Adrenal gland (tissue), 12 donors: ENCODE measurements around the gene AACS. TPM values are rescaled to one million over a fixed set of nuclear protein-coding genes. Genes with fewer than 3 reads are reported as not detected.
"Not testable (repeated sequence)": the region's sequence is repeated elsewhere in the genome, so short reads cannot be mapped to it uniquely, and the experiment has no call there.

Source experiments
- DNase-seq, 7 donors: peaks; one replicate each; pipeline ENCODE4 v3.0.0-alpha.2; 2019 to 2020
- H3K27ac ChIP-seq, 5 donors: fragments of 200-600 bp; sonication (generic) in 4 of 5; 1 replicate in 3 of 5; 2 replicates in 2 of 5; pipeline versions ENCODE4 v1.5.1 to v1.8.0; 2016 to 2020; ENCODE audit warnings: mild to moderate bottlenecking in 1 of 5
- H3K27me3 ChIP-seq: fragments of 200-600 bp; 2 replicates; pipeline ENCODE4 v1.8.0; 2021
- H3K36me3 ChIP-seq, 2 donors: fragments of 200-600 bp; replicated peaks in 1 of 2; 1 replicate in 1 of 2; 2 replicates in 1 of 2; pipeline versions ENCODE4 v1.5.1 to v1.8.0; 2018 to 2022
- H3K4me1 ChIP-seq, 2 donors: fragments of 200-600 bp; replicated peaks in 1 of 2; 1 replicate in 1 of 2; 2 replicates in 1 of 2; pipeline versions ENCODE4 v1.5.1 to v1.8.0; 2018 to 2021
- H3K4me3 ChIP-seq, 4 donors: fragments of 200-600 bp; sonication (generic) in 3 of 4; one replicate each; pipeline ENCODE4 v1.5.1; 2016 to 2018
- H3K9me3 ChIP-seq, 3 donors: fragments of 200-600 bp; sonication (generic) in 1 of 3; replicated peaks in 1 of 3; 1 replicate in 2 of 3; 2 replicates in 1 of 3; pipeline versions ENCODE4 v1.5.1 to v1.8.0; 2016 to 2021
- CTCF ChIP-seq, 6 experiments: fragments of 450-650 bp in 4 of 6; fragments of 200-600 bp in 2 of 6; sonication (generic) in 1 of 6; IDR thresholded peaks; 1 replicate in 5 of 6; 2 replicates in 1 of 6; pipeline versions ENCODE4 v1.5.1 to v1.8.0; 2016 to 2021; ENCODE audit warnings: antibody characterized with exemption in 6 of 6, mild to moderate bottlenecking in 2 of 6, moderate library complexity in 1 of 6
- POLR2A ChIP-seq, 2 donors: fragments of 450-650 bp; IDR thresholded peaks; one replicate each; pipeline ENCODE4 v1.6.1; 2017; ENCODE audit warnings: antibody characterized with exemption in 2 of 2, mild to moderate bottlenecking in 2 of 2, moderate library complexity in 1 of 2
- WGBS, 4 donors: extraction: QIAGEN DNeasy Blood & Tissue Kit in 2 of 4; methylation state at CpG; one replicate each; pipeline versions ENCODE4 v1.1.5 to v1.1.7; 2013 to 2017; 5-methylcytosine and 5-hydroxymethylcytosine counted together
- intact Hi-C, 2 donors: fragments of 100-400 bp; cut with DNase I; formaldehyde crosslinking; loops; one replicate each; pipeline versions ENCODE4 v1.14.1 to v1.15.0; 2022 to 2023
- polyA plus RNA-seq, 3 donors: library from polyadenylated mRNA; stranded (reverse); fragments of 200-250 nt in 2 of 3; fragments of 350-450 nt in 1 of 3; fragmentation: Illumina TruSeq in 1 of 3; extraction: RNeasy Lipid Tissue Mini Kit (QIAGEN cat#74804) in 1 of 3; gene quantifications; one replicate each; pipeline ENCODE4 v1.2.3, GENCODE V29; 2013 to 2014
- total RNA-seq, 9 donors: library from RNA; depleted of rRNA in 4 of 9; stranded (reverse); fragments of >200 nt in 4 of 9; fragments of 120-200 nt in 1 of 9; fragmentation: NEBNext Ultra II Directional in 1 of 9; extraction: Animal tissue kit (Norgen Biotek cat#: 25700) in 1 of 9; gene quantifications; one replicate each; pipeline versions ENCODE4 v1.1.0 to v1.2.4, GENCODE V29; 2013 to 2023
- donor health status: healthy with polysubstance abuse.
- donor health status: Bipolar disorder and iron deficiency.
- donor health status: DM: yes; HTN: yes; CAD: no.
- donor health status: DM: no; HTN: no; CAD: no.
- donor health status: DM: no; HTN: no; CAD: no.
- donor health status: DM: yes; HTN: yes; CAD: no.

AACS gene
- total and polyA plus RNA-seq, 12 donors = 8.0 to 31.7 (median 15.4) TPM

GRCh38 chr12:125070661-125071390 lies 5.6 kb downstream of the AACS start:
- WGBS, 4 donors = 88 to 100% (median 90%) methylated on average over 10 to 11 of the region's 11 CpGs
- Histone ChIP-seq H3K27me3 (no peaks in the 10 kb centered on the region), H3K4me1 (peaks cover 0 to 8% of the 10 kb centered on the region in 2 donors), H3K27ac (no peak overlapping the region), H3K9me3 (no peaks in the 10 kb centered on the region), H3K36me3 (no peaks in the 10 kb centered on the region), H3K4me3 (no peak overlapping the region)
- no peak for TF ChIP-seq CTCF (IDR thresholded peaks at IDR 0.05)
- TF ChIP-seq POLR2A (IDR thresholded peaks at IDR 0.05) = no peak
- intact Hi-C loops = no loop called here
- no peak for DNase-seq

- Histone ChIP-seq H3K9me3 (no peaks in the 10 kb centered on the region), H3K27me3 (no peaks in the 10 kb centered on the region), H3K27ac (no peak overlapping the region), H3K4me1 (peaks cover 0 to 5% of the 10 kb centered on the region in 2 donors), H3K4me3 (no peak overlapping the region), H3K36me3 (peaks cover 0 to 3% of the 10 kb centered on the region in 2 donors)
- no peak for DNase-seq
- no peak for TF ChIP-seq POLR2A (IDR thresholded peaks at IDR 0.05)
- TF ChIP-seq CTCF (IDR thresholded peaks at IDR 0.05) = no peak
- intact Hi-C loops = no loop called here
- 92 to 96% (median 93%) methylated on average over 12 of the region's 12 CpGs for WGBS, 4 donors
Measured at GRCh38 chr12:125071456-125071855, 6.2 kb downstream of the AACS start.

- intact Hi-C loops = no loop called here
- Histone ChIP-seq H3K27ac (no peak overlapping the region), H3K27me3 (no peaks in the 10 kb centered on the region), H3K4me3 (no peak overlapping the region), H3K9me3 (no peaks in the 10 kb centered on the region), H3K4me1 (no peaks in the 10 kb centered on the region), H3K36me3 (peaks cover 0 to 7% of the 10 kb centered on the region in 2 donors)
- 87 to 100% (median 98%) methylated on average over 2 of the region's 2 CpGs for WGBS, 4 donors
- no peak for DNase-seq
- no peak for TF ChIP-seq CTCF (IDR thresholded peaks at IDR 0.05)
- no peak for TF ChIP-seq POLR2A (IDR thresholded peaks at IDR 0.05)
Measured at GRCh38 chr12:125072496-125072895, 7.3 kb downstream of the AACS start.

GRCh38 chr12:125074294-125074693 lies 9.1 kb downstream of the AACS start:
- H3K9me3 ChIP-seq, intact Hi-C loops, H3K4me1 ChIP-seq, H3K27me3 ChIP-seq, DNase-seq, H3K4me3 ChIP-seq, H3K27ac ChIP-seq: not testable (repeated sequence)
- 89 to 93% (median 90%) methylated on average over 2 of the region's 2 CpGs for WGBS, 4 donors
- peaks cover 0 to 16% of the 10 kb centered on the region in 2 donors for H3K36me3 ChIP-seq

- TF ChIP-seq POLR2A (IDR thresholded peaks at IDR 0.05) = no peak
- no peak for TF ChIP-seq CTCF (IDR thresholded peaks at IDR 0.05)
- Histone ChIP-seq H3K9me3 (no peaks in the 10 kb centered on the region), H3K4me1 (no peaks in the 10 kb centered on the region), H3K27ac (no peak overlapping the region), H3K27me3 (no peaks in the 10 kb centered on the region), H3K4me3 (no peak overlapping the region), H3K36me3 (peaks cover 0 to 16% of the 10 kb centered on the region in 2 donors)
- no peak for DNase-seq
- 96 to 98% (median 97%) methylated on average over 6 of the region's 6 CpGs for WGBS, 4 donors
- intact Hi-C loops = no loop called here
Measured at GRCh38 chr12:125076103-125076502, 10.9 kb downstream of the AACS start.
